Right renal pelvis (tissue), 4 donors: ENCODE data around the gene NOP16. TPM values are rescaled to one million over a fixed set of nuclear protein-coding genes. Genes with fewer than 3 reads are reported as not detected.

Experiments
- polyA plus RNA-seq, 4 donors: library from polyadenylated mRNA; unstranded; fragments of 120-200 nt; gene quantifications; one replicate each; pipeline ENCODE4 v1.2.1, GENCODE V29; 2013; ENCODE audit not compliant: insufficient read length in 4 of 4

The NOP16 gene
- polyA plus RNA-seq, 4 donors, result 23.5 to 28.9 (median 28.3) TPM

Other genes with a start within 250 kb of the NOP16 start
- 10 to 100 TPM; 19.0 to 22.0 (median 19.9) TPM for gene SIMC1, start 150.2 kb downstream of the NOP16 start, polyA plus RNA-seq
- gene KIAA1191, start 26.8 kb downstream of the NOP16 start, polyA plus RNA-seq, result 100 to 1,000 TPM; 151 to 159 (median 153) TPM
- 10 to 100 TPM; 11.1 to 13.1 (median 12.3) TPM for gene ARL10, start 23.1 kb downstream of the NOP16 start, polyA plus RNA-seq
- 100 to 1,000 TPM; 106 to 132 (median 111) TPM for gene HIGD2A, start 153 bp upstream of the NOP16 start, polyA plus RNA-seq
- gene CLTB, start 27.9 kb upstream of the NOP16 start, polyA plus RNA-seq, result 10 to 100 TPM; 47.9 to 62.0 (median 52.4) TPM
- gene FAF2, start 59.8 kb upstream of the NOP16 start, polyA plus RNA-seq, result 10 to 100 TPM; 42.8 to 51.6 (median 50.5) TPM
- 10 to 100 TPM; 45.5 to 63.2 (median 51.8) TPM for gene RNF44, start 148.8 kb upstream of the NOP16 start, polyA plus RNA-seq
- 10 to 100 TPM; 13.9 to 21.5 (median 18.6) TPM for gene CDHR2, start 160.7 kb upstream of the NOP16 start, polyA plus RNA-seq
- gene GPRIN1, start 221.6 kb upstream of the NOP16 start, polyA plus RNA-seq, result 1 to 10 TPM; 1.3 to 2.1 (median 1.8) TPM
- gene SNCB, start 241.9 kb upstream of the NOP16 start, polyA plus RNA-seq, result under 1 TPM in 1 of 4 donors, not detected in 3; 0.14 TPM
- gene EIF4E1B, start 242.1 kb upstream of the NOP16 start, polyA plus RNA-seq, result under 1 TPM in 1 of 4 donors, not detected in 3; 0.08 TPM